ENCODE results near the gene TEX9. TPM values are rescaled to one million over a fixed set of nuclear protein-coding genes. Genes with fewer than 3 reads are reported as not detected.
A peak's percentile ranks its signal among the peaks of the same experiment; 100 is the strongest.

The TEX9 gene
- total and polyA plus RNA-seq, 3 experiments from 2014 or later = 0.25 to 1.8 (median 1.2) TPM

- CTCF ChIA-PET = no interaction called here
- Histone ChIP-seq H3K27ac (ENCODE audit: low read depth, low read length) (no peak overlapping the region), H3K36me3 (ENCODE audit: insufficient read depth, low read length) (no peaks in the 10 kb centered on the region), H3K27me3 (ENCODE audit: insufficient read depth, low read length, poor library complexity, severe bottlenecking) (no peaks in the 10 kb centered on the region), H3K9me3 (ENCODE audit: low read length) (no peaks in the 10 kb centered on the region), H3K4me3 (ENCODE audit: low read length) (no peak overlapping the region), H3K4me1 (ENCODE audit: insufficient read depth, low read length) (no peaks in the 10 kb centered on the region)
- DNase-seq = no peak
- POLR2A ChIA-PET = no interaction called here
- no peaks in the 10 kb centered on the region for H3K4me1 Mint-ChIP-seq
- no peak overlapping the region for H3K4me3 Mint-ChIP-seq
- peaks cover 1 to 5% of the 10 kb centered on the region in 2 donors for H3K27me3 Mint-ChIP-seq
- H3K9me3 Mint-ChIP-seq = no peaks in the 10 kb centered on the region
- no peak overlapping the region for H3K27ac Mint-ChIP-seq
- H3K36me3 Mint-ChIP-seq = no peaks in the 10 kb centered on the region
These were observed 13.2 kb upstream of the TEX9 start for GRCh38 chr15:56351957-56352506.

- Mint-ChIP-seq H3K9me3 (no peaks in the 10 kb centered on the region), H3K36me3 (no peaks in the 10 kb centered on the region), H3K27ac (no peak overlapping the region), H3K4me1 (no peaks in the 10 kb centered on the region), H3K27me3 (peaks cover 1 to 5% of the 10 kb centered on the region in 2 donors), H3K4me3 (no peak overlapping the region)
- CTCF ChIA-PET = no interaction called here
- H3K9me3 ChIP-seq (ENCODE audit: low read length) = no peaks in the 10 kb centered on the region
- POLR2A ChIA-PET = no interaction called here
- DNase-seq = no peak
- no peak overlapping the region for H3K27ac ChIP-seq (ENCODE audit: low read depth, low read length)
- no peaks in the 10 kb centered on the region for H3K4me1 ChIP-seq (ENCODE audit: insufficient read depth, low read length)
- no peaks in the 10 kb centered on the region for H3K27me3 ChIP-seq (ENCODE audit: insufficient read depth, low read length, poor library complexity, severe bottlenecking)
- no peaks in the 10 kb centered on the region for H3K36me3 ChIP-seq (ENCODE audit: insufficient read depth, low read length)
- no peak overlapping the region for H3K4me3 ChIP-seq (ENCODE audit: low read length)
These were observed 12.1 kb upstream of the TEX9 start for GRCh38 chr15:56353119-56353518.

- Mint-ChIP-seq H3K4me3 (no peak overlapping the region), H3K4me1 (no peaks in the 10 kb centered on the region), H3K9me3 (no peaks in the 10 kb centered on the region), H3K27ac (no peak overlapping the region), H3K27me3 (peaks cover 4 to 7% of the 10 kb centered on the region in 2 donors), H3K36me3 (no peaks in the 10 kb centered on the region)
- no peaks in the 10 kb centered on the region for H3K4me1 ChIP-seq (ENCODE audit: insufficient read depth, low read length)
- DNase-seq = no peak
- no peaks in the 10 kb centered on the region for H3K9me3 ChIP-seq (ENCODE audit: low read length)
- POLR2A ChIA-PET = no interaction called here
- no peak overlapping the region for H3K4me3 ChIP-seq (ENCODE audit: low read length)
- H3K27ac ChIP-seq (ENCODE audit: low read depth, low read length) = no peak overlapping the region
- H3K36me3 ChIP-seq (ENCODE audit: insufficient read depth, low read length) = no peaks in the 10 kb centered on the region
- H3K27me3 ChIP-seq (ENCODE audit: insufficient read depth, low read length, poor library complexity, severe bottlenecking) = no peaks in the 10 kb centered on the region
- CTCF ChIA-PET = no interaction called here
These were observed 11.5 kb upstream of the TEX9 start for GRCh38 chr15:56353740-56354139.

- Mint-ChIP-seq H3K27me3 (peaks cover 7 to 12% of the 10 kb centered on the region in 2 donors), H3K4me3 (no peak overlapping the region), H3K4me1 (no peaks in the 10 kb centered on the region), H3K9me3 (peaks cover 0 to 1% (median 0%) of the 10 kb centered on the region in 5 donors), H3K36me3 (no peaks in the 10 kb centered on the region), H3K27ac (no peak overlapping the region)
- no peaks in the 10 kb centered on the region for H3K9me3 ChIP-seq (ENCODE audit: low read length)
- H3K27ac ChIP-seq (ENCODE audit: low read depth, low read length) = no peak overlapping the region
- no peaks in the 10 kb centered on the region for H3K36me3 ChIP-seq (ENCODE audit: insufficient read depth, low read length)
- POLR2A ChIA-PET = no interaction called here
- CTCF ChIA-PET = no interaction called here
- H3K4me3 ChIP-seq (ENCODE audit: low read length) = no peak overlapping the region
- no peaks in the 10 kb centered on the region for H3K27me3 ChIP-seq (ENCODE audit: insufficient read depth, low read length, poor library complexity, severe bottlenecking)
- no peak for DNase-seq
- no peaks in the 10 kb centered on the region for H3K4me1 ChIP-seq (ENCODE audit: insufficient read depth, low read length)
These were observed 8.6 kb upstream of the TEX9 start for GRCh38 chr15:56356616-56357015.

- no peaks in the 10 kb centered on the region for H3K27me3 ChIP-seq (ENCODE audit: insufficient read depth, low read length, poor library complexity, severe bottlenecking)
- no peak overlapping the region for H3K27ac ChIP-seq (ENCODE audit: low read depth, low read length)
- no peaks in the 10 kb centered on the region for H3K9me3 ChIP-seq (ENCODE audit: low read length)
- POLR2A ChIA-PET = no interaction called here
- CTCF ChIA-PET = no interaction called here
- no peaks in the 10 kb centered on the region for H3K4me1 ChIP-seq (ENCODE audit: insufficient read depth, low read length)
- H3K4me1 Mint-ChIP-seq = no peaks in the 10 kb centered on the region
- no peak overlapping the region for H3K4me3 Mint-ChIP-seq
- no peaks in the 10 kb centered on the region for H3K36me3 Mint-ChIP-seq
- H3K27ac Mint-ChIP-seq = no peak overlapping the region
- peaks cover 0 to 3% (median 0%) of the 10 kb centered on the region in 5 donors for H3K9me3 Mint-ChIP-seq
- no peak overlapping the region for H3K4me3 ChIP-seq (ENCODE audit: low read length)
- peaks cover 10 to 25% of the 10 kb centered on the region in 2 donors for H3K27me3 Mint-ChIP-seq
- no peaks in the 10 kb centered on the region for H3K36me3 ChIP-seq (ENCODE audit: insufficient read depth, low read length)
- no peak for DNase-seq
These were observed 6.6 kb upstream of the TEX9 start for GRCh38 chr15:56358604-56359003.

GRCh38 chr15:56361987-56362386 is 3.2 kb upstream of the TEX9 start:
- CTCF ChIA-PET = no interaction called here
- H3K4me1 ChIP-seq (ENCODE audit: insufficient read depth, low read length) = peaks cover 8% of the 10 kb centered on the region
- H3K27ac ChIP-seq (ENCODE audit: low read depth, low read length) = no peak overlapping the region
- POLR2A ChIA-PET = no interaction called here
- DNase-seq = no peak
- no peaks in the 10 kb centered on the region for H3K9me3 ChIP-seq (ENCODE audit: low read length)
- Mint-ChIP-seq H3K4me1 (peaks cover 15 to 18% (median 18%) of the 10 kb centered on the region in 3 donors), H3K4me3 (no peak overlapping the region), H3K27me3 (peaks cover 27 to 48% of the 10 kb centered on the region in 2 donors), H3K9me3 (peaks cover 0 to 7% (median 5%) of the 10 kb centered on the region in 5 donors), H3K36me3 (peaks cover 0 to 3% (median 2%) of the 10 kb centered on the region in 3 donors), H3K27ac (no peak overlapping the region)
- peaks cover 3% of the 10 kb centered on the region for H3K27me3 ChIP-seq (ENCODE audit: insufficient read depth, low read length, poor library complexity, severe bottlenecking)
- no peak overlapping the region for H3K4me3 ChIP-seq (ENCODE audit: low read length)
- H3K36me3 ChIP-seq (ENCODE audit: insufficient read depth, low read length) = no peaks in the 10 kb centered on the region

GRCh38 chr15:56366211-56366610 is 985 bp downstream of the TEX9 start:
- Histone ChIP-seq H3K27me3 (ENCODE audit: insufficient read depth, low read length, poor library complexity, severe bottlenecking) (peaks cover 9% of the 10 kb centered on the region), H3K4me1 (ENCODE audit: insufficient read depth, low read length) (peaks cover 8% of the 10 kb centered on the region), H3K36me3 (ENCODE audit: insufficient read depth, low read length) (no peaks in the 10 kb centered on the region), H3K4me3 (ENCODE audit: low read length) (peak overlapping the region; percentile 61), H3K27ac (ENCODE audit: low read depth, low read length) (no peak overlapping the region), H3K9me3 (ENCODE audit: low read length) (no peaks in the 10 kb centered on the region)
- peaks cover 34 to 67% of the 10 kb centered on the region in 2 donors for H3K27me3 Mint-ChIP-seq
- H3K4me1 Mint-ChIP-seq = peaks cover 15 to 18% (median 18%) of the 10 kb centered on the region in 3 donors
- peak overlapping the region in 1 of 8 donors; percentile 3 for H3K27ac Mint-ChIP-seq
- POLR2A ChIA-PET = no interaction called here
- peaks cover 0 to 3% (median 2%) of the 10 kb centered on the region in 3 donors for H3K36me3 Mint-ChIP-seq
- H3K4me3 Mint-ChIP-seq = peak overlapping the region; percentile 77 to 92 (median 85)
- DNase-seq = no peak
- CTCF ChIA-PET = no interaction called here
- peaks cover 0 to 11% (median 8%) of the 10 kb centered on the region in 5 donors for H3K9me3 Mint-ChIP-seq

GRCh38 chr15:56367156-56367555 is 1.9 kb downstream of the TEX9 start:
- no peak overlapping the region for H3K4me3 ChIP-seq (ENCODE audit: low read length)
- Mint-ChIP-seq H3K27me3 (peaks cover 32 to 71% of the 10 kb centered on the region in 2 donors), H3K4me1 (peaks cover 15 to 18% (median 18%) of the 10 kb centered on the region in 3 donors), H3K4me3 (no peak overlapping the region), H3K36me3 (peaks cover 0 to 3% (median 2%) of the 10 kb centered on the region in 3 donors), H3K27ac (no peak overlapping the region), H3K9me3 (peaks cover 0 to 9% (median 8%) of the 10 kb centered on the region in 5 donors)
- H3K27ac ChIP-seq (ENCODE audit: low read depth, low read length) = no peak overlapping the region
- H3K9me3 ChIP-seq (ENCODE audit: low read length) = no peaks in the 10 kb centered on the region
- H3K36me3 ChIP-seq (ENCODE audit: insufficient read depth, low read length) = no peaks in the 10 kb centered on the region
- peaks cover 9% of the 10 kb centered on the region for H3K27me3 ChIP-seq (ENCODE audit: insufficient read depth, low read length, poor library complexity, severe bottlenecking)
- ChIA-PET CTCF (no interaction called here), POLR2A (no interaction called here)
- peaks cover 8% of the 10 kb centered on the region for H3K4me1 ChIP-seq (ENCODE audit: insufficient read depth, low read length)
- DNase-seq = no peak
